Hematopoietic multipotent progenitor cell treated with erythropoietin and hydrocortisone succinate and interleukin-3 and kit ligand, for 4 days (in vitro differentiated cells): ENCODE measurements around the gene LMBRD1.
"Not testable (repeated sequence)": the region's sequence is repeated elsewhere in the genome, so short reads cannot be mapped to it uniquely, and the experiment has no call there.

ENCODE experiments used
- DNase-seq: peaks from one replicate; pipeline ENCODE4 v3.0.0-alpha.2; 2015

LMBRD1 gene

DNA sequence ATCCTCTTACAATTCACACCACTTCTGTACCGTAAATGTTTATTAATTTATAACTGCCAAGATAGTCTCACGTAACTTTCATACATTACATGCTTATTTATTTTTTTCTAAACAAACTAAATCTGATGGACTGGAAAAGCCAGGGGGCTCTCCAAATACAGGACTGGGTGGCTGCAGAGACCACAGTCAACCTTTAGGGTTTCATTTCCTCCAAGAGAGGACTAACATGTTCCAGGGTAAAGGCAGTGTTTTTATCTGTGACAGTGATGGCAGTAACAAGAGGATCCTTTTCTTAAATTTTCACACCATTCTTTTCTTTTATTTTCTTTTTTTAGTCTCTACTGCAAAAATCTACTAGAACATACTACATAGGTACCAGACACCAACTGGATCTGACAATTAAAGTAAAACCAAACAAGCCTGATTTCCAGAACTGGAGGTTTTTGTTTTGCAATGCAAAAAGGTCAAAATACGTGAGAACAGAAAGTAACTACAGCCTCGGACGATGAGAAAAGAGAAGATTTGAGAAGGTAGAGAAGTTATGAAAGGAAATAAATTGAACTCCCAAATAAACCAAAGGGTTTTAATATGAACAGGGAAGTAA lies 1.2 kb downstream of the LMBRD1 start:
- DNase-seq = peak; percentile 56

DNA sequence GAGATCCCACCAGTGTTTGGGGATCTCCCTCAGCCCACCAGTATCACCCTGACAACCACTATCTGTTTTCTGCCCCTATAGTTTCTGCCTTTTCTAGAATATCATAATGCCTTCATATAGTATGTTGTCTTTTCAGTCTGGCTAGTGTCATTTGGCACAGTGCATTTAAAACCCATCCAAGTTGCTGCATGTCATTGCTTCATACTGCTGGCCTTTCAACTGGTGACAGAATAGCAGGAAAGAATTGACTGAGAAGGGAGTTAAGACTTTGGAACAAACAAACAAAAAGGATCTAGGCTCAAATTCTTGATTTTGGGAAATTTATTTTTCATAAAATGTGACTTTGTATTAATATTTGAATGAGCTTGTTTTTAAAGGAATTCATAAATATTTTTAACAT lies 4.5 kb downstream of the LMBRD1 start:
- no peak for DNase-seq

DNA sequence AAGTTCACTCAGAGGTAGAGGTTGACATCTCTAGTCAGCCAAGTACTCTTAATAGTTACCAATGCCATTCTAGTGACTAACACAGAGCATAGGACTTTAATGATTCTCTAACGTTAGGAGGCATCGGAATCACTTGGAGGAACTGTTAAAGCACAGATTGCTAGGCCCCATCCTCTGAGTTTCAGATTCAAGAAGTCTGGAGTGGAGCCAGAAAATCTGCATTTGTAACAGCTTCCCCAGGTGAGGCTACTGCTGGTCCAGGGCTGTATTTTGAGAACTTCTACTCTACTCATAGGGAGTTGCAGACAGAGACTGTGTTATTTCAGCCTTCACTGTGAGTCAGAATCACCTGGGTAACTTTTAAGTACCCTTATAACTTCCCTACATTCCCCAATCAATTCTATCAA lies 5.7 kb downstream of the LMBRD1 start:
- DNase-seq = no peak

DNA sequence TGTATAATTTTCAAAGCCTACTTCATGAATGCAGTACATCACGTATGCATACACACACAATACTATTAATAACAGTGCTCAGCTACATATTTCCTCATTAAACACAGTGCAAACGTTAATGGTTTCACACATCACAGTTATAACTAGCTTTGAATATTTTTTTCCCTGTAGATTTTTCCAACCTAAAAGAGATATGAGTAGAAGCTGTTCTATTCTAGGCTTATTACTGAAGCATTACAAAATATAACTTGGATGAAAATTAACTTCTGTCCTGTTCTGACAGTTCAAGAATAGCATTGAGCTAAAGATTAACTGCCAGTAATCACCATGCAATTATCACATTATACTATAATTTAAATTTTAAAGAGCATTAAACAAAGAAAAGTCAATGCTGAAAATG lies 6.2 kb downstream of the LMBRD1 start:
- no peak for DNase-seq

DNA sequence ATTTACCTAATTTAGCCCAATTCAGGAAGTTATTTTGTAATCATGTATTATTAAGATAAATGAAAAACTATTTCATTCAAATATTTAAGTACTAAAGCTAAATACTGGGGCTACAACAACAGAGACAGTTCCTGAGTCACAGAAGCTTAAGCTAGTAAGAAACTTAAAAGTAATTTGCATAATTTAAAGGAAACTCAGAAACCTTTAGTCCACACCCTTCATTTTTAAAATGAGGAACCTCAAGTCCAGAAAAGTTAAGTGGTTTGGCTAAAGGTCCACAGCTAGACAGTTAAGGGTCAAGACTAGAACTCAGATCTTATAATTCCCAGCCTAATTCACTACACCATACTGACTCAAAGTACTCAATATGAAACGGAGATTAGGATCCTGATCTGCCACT lies 7.2 kb downstream of the LMBRD1 start:
- DNase-seq = peak; percentile 19

DNA sequence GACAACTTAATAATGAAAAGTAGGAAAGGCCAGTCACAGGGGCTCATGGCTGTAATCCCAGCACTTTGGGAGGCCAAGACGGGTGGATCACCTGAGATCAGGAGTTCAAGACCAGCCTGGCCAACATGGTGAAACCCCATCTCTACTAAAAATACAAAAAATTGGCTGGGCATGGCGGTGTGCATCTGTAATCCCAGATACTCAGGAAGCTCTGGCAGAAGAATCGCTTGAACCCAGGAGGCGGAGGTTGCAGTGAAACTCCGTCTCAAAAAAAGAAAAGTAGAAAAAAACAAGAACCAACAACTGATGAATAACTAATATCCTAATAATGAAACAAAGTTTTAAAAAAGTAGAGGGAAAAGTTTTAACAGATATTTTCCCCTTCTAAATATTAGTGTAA lies 9.4 kb downstream of the LMBRD1 start:
- DNase-seq = not testable (repeated sequence)

DNA sequence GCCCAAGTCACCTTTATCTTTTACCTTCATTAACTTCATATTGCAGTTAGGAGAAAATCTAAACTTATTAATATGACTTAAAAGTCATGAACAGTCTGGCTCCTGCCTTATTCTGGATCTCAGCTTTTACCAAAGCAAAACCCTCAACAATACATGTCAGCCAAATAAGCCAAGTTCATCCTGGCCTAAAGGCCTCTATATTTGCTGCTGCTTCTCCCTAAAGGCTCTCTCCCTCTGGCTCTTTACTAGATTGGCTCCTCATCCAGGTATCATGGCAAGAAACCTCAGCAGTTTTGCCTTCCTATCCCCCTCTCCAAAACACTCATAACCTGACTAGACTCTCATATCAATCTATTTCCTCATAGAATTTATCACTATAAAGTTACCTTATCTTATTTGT lies 11.1 kb downstream of the LMBRD1 start:
- DNase-seq = no peak

DNA sequence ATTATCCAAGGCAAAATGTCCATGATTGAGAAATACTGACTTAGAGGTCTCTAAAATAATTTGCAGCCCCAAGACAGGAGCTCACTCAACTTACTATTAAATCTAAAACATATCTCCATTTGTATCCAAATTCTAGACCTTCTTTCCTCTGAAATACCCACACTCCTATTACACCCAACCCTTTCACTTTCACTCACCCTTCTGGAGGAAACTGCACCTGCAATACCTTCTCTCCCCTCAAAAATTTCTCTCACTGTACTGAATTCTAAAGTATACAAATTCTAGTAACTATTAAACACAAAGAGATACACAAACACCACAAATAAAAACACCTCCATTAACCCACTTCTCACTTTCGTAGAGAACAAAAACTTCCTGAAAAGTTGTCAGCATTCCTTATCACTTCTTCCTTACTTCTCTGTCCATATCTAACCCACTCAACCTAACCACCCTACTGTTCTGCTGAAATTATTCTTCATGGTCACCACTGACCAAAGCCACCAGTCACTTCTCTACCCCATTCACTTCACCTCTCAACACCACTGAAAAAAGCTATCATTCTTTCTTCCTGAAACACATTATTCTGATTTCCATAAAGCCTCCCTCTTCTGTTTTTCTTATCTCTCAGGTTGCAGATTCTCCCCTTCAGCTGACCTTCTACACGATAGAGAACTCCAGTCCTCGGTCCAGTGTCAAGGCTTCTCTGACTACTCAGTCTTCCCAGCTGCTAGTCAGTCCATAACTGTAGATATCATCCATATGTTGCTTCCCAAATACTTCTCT lies 12.0 kb downstream of the LMBRD1 start:
- peak; percentile 46 for DNase-seq

DNA sequence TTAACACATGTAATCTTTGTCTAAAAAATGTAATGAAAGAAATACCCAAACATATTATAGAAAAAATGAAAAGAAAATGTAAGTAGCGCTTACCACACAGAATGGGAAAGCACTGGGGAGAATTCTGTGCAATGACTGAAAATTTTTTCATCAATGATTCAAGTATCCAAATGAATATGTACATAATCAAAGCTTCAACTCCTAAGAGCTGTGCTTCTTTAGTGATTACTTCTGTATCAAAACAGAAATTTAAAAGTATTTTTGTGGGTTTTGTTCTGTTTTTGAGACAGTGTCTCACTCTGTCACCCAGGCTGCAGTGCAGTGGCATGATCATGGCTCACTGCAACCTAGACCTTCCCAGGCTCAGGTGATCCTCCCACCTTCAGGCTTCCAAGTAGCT lies 13.7 kb downstream of the LMBRD1 start:
- DNase-seq = no peak

DNA sequence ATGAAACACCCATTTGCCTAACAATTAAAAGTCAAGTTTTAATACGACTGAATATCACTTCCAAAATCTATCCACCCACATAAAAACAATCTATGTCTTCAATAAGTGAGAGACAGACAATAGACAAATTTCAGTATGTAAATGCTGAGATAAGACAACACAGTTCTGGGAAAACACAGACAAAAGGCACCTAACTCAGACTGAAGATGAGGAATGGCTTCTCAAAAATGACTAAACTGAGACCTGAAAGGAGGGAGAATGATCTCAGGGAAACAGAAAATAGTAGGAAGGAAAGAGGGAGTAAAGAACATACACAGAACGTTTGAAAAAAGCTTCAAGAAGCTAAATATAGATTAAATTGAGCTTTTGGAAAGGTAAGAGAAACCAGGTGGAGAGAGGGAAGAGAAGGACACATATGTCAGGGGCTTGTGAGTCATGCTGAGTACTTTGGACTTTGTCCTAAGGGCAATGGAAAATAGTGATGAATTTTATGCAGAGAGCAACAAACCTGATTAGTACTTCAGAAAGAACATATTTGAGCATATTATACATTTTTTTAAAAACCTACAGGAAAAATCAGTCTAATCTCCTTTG lies 16.1 kb downstream of the LMBRD1 start:
- no peak for DNase-seq

DNA sequence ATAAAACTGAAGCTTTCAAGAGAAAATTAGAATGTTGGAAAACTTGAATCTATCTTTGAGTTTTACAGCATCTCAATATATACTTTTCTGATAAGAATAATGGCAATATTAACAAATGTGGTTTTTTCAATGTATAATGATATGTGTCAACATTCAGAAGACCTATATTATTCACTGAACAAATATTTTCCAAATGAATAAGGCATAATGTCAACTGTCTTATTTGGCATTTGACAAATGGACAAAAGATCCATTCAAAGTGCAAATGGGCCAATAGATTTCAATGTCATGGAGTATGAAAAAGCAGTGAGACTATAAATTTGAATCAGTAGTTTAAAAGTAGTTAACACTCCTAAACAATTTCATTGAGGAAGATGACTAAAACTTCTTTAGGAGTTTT lies 20.9 kb downstream of the LMBRD1 start:
- DNase-seq = no peak

DNA sequence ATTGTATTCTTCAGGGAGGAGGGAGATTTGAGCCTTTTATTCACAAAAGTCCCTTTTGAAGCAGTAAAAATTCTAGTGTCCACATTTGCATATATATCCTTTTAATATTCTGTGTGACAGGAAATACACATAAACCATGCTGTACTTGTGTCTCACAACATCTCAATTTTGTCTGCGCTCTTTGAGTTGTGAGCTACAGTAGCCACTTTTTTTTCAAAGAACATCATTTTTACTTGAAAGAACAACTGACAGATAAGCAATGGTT lies 21.3 kb downstream of the LMBRD1 start:
- no peak for DNase-seq

DNA sequence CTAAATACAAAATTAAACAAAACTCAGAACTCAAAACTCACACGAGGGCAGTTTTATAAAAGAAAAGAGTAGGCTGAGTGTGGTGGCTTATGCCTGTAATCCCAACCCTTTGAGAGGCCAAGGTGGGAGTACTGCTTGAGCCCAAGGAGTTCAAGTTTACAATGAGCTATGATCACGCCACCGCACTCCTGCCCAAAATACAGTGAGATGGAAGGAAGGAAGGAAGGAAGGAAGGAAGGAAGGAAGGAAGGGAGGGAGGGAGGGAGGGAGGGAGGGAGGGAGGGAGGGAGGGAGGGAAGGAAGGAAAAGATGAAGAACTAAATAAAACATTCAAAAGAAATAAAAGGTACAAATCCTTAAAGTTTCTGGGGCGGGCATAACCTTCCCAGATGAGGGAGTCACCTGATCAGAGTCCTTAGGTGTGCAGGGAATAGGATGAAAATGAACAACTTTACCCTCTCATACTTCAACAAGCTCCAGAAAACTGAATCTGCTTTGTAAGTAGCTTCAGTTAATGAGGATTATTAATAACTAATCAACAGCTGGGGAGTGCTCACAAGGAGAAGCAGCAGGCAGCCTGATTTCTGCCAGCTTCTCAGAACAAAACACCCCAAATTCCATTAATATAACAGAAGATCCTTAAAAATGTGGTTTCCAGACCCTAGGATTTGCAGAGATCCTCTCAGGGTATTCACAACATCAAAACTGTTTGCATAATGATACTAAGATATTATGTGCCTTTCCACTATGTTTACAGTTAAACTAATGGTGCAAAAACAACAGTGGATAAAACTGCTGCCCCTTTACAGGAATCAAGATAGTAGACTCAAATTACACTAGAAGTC lies 21.8 kb downstream of the LMBRD1 start:
- DNase-seq = no peak

DNA sequence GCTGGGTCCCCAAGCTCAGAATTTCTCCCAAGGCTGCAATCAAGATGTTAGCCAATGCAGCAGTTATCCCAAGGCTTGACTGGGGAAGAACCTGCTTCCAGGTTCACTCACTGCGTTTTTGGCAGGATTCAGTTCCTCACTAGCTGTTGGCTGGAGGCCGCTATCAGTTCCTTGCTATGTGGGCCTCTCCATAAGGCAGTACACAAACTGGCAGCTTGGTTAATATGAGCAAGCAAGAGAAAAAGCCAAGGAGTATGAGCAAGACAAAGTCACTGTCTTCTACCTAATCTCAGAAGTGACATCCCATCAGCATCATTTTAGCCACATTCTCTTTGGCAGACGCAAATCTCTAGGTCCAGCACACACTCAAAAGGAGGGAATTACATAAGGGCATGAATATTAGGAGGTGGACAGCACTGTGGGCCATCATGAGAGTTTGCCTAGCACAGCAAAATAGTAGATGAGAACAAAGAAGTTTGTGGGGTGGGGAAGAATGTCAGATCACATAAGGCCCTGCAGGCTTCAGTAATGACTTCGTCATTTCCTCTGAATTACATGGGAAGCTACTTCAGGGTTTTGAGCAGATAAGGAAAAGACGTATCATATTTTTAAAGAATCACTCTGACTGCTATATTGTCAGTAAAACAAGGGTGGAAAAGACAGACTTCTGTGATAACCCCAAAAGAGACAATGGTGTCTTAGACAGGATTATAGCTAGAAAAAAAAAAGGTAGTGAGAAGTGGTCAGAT lies 25.5 kb downstream of the LMBRD1 start:
- DNase-seq = peak; percentile 15

DNA sequence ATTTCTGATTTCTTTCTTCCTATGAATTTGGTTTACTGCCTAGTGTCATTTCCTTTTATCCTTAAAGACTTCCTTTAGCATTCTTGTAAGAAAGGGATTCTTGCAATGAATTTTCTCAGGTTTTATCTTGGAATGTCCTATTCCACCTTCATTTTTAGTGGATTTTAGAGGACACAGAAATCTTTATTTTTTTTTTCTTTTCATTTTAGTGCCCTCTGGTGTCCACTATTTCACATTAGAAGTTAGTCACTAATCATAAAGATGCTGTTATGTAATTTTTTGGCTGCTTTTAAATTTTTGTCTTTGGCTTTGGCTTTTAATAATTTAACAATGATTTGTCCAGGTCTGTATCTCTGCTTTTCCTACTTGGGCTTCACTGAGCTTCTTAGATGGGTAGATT lies 28.1 kb downstream of the LMBRD1 start:
- DNase-seq = no peak

DNA sequence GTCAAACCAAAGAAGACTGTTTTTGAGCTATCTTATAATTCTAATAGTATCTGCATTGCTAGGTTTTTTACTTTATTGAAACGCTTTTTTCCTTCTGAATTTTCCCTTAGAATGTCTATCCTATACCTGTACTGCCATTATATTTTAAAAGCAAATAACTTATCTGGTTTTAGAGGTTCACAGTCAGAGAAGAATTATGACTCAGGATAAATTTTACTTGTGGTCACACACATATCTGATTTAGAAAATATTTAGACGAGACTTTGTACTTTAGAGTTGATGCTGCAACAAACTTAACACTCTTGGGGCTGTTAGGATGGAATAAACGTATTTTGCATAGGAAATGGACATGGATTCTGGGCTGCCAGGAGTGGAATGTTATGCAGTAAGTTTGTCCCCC lies 33.0 kb downstream of the LMBRD1 start:
- DNase-seq = peak; percentile 38

DNA sequence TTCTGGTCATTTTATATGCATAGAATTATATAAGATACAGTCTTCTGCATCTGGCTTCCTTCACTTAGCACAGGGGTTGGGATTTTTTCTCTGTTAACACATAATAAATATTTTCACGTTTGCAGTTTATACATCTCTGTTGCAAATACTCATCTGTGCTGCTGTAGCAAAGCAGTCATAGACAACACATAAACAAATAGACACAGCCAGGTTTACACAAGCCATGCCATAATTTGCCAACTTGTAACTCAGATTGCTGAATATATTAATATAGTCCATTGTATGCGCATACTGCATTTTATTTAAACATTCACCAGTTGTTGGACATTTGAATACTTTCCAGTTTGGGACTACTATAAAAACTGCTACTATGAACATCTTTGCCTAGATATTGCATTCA lies 35.0 kb downstream of the LMBRD1 start:
- DNase-seq = no peak

DNA sequence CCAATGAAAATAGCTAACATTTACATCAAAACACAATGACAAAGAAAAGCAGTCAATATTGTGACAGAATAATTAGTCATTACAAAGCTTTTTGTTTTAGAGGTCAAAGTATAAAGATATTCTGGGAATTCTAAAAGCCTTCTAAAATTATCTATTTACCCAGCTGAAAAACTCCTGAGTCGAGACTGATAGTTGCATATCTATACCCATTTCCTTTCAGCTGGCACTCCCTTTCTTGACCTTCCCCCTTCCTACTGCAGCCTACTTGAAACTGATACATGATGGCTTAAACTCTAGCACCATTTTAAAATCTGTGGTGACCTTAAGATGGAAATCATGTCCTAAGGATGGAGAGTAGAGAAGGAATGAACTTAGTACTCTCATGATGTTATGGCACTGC lies 38.6 kb downstream of the LMBRD1 start:
- DNase-seq = peak; percentile 76

DNA sequence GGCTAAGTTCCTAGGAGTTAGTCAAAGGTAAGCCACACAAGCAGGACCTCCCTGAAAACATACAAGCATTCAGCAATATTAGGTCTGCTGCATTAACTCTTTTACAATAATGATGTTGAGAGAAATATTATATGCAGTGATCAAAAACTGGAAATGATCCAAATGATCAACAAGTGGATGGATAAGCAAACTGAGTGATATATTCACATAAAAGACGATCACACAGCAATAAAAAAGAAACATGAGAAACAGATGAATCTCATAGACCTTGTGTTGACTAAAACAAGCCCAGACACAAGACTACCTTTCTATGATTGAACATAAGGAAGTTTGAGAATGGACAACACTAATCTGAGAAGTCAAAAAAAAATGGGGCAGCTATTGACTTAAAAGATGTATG lies 39.9 kb downstream of the LMBRD1 start:
- no peak for DNase-seq

DNA sequence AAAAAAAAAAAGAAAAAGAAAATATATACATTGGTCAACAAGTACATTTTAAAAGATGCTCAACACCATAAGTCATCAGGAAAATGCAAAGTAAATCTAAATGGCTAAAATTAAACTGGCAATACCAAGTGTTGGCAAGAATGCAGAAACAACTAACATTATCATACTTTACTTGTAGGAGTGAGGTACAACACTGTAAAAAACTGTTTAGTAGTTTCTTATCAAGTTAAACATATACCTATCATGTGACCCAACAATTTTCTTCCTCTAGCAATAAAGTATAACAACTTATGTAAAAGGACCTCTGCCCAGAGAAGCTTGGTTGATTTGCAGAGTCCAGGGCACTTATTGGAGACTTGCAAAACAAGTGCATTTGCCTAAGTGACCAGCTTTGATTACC lies 40.4 kb downstream of the LMBRD1 start:
- no peak for DNase-seq

DNA sequence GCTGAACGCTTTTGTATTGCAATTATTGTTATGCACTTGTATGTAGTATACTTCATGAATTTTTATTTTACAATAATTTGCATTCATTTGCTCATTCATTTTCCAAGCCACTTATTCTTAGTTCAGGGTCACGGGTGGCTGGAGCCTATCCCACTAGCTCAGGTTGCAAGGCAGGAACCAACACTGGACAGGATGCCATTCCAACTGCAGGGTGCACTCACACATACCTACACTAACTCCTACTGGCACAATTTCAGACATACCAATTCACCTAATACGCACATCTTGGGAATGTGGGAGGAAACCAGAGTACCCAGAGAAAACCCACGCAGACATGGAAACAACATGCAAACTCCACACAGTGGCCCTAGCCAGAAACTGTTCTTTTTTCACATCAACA lies 61.8 kb downstream of the LMBRD1 start:
- no peak for DNase-seq

DNA sequence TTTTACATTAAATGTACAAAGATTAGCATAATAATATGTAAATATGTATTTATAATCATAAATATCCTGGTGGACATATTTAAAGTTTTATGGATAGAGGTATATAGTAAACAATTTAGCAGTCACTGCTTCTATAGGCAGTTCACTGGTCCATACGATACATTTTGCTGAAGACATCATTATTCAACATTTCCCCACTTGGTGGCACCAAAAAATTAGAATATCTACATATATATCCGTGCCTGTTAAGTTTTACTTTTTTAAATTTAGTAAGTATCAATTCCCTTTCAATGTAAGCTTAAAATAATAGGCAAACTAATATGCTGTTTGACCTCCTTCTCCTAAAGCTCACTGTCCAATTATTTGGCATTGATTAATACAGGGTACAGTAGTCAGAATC lies 64.2 kb downstream of the LMBRD1 start:
- peak; percentile 59 for DNase-seq

DNA sequence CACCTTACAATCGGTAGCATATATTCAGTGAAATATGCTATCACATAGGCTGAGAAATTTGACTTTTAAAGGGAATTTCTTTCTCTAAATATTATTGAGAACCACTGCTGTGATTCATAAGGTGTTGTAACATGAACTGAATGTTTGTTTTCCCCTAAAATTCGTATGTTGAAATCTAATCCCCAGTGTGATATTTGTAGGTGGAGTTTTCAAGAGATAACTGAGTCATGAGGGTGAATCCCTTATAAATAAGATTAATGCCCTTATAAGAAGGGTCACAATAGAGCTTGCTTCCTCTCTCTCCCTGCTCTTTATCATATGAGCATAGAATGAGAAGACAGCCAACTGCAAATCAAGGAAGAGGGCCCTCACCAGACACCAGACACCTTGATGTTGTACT lies 64.8 kb downstream of the LMBRD1 start:
- DNase-seq = no peak
